Cerebellar cortex (tissue), 1 donor: Measurements from ENCODE around the gene SERGEF.
"Not testable (repeated sequence)": the region's sequence is repeated elsewhere in the genome, so short reads cannot be mapped to it uniquely, and the experiment has no call there.

ENCODE experiments used
- DNase-seq: peaks from one replicate; pipeline ENCODE4 v3.0.0-alpha.2; 2015; ENCODE audit warnings: low spot score

The SERGEF gene

GRCh38 chr11:18000760-18001159 is 12.1 kb downstream of the SERGEF start:
- no peak for DNase-seq

- DNase-seq = not testable (repeated sequence)
Observed at GRCh38 chr11:18000128-18000527, 12.7 kb downstream of the SERGEF start.

GRCh38 chr11:17992916-17993315 is 19.9 kb downstream of the SERGEF start:
- peak; percentile 86 for DNase-seq

GRCh38 chr11:17991783-17992433 is 20.9 kb downstream of the SERGEF start:
- DNase-seq = peak; percentile 75

GRCh38 chr11:17989306-17989705 is 23.5 kb downstream of the SERGEF start:
- DNase-seq = no peak

- no peak for DNase-seq
Observed at GRCh38 chr11:17988465-17988864, 24.4 kb downstream of the SERGEF start.

GRCh38 chr11:17987826-17988225 is 25.0 kb downstream of the SERGEF start:
- no peak for DNase-seq

GRCh38 chr11:17986711-17987220 is 26.1 kb downstream of the SERGEF start:
- DNase-seq = no peak

- no peak for DNase-seq
Observed at GRCh38 chr11:17986007-17986710, 26.7 kb downstream of the SERGEF start.

GRCh38 chr11:17985517-17985916 is 27.3 kb downstream of the SERGEF start:
- DNase-seq = peak; percentile 96

GRCh38 chr11:17983569-17983968 is 29.3 kb downstream of the SERGEF start:
- DNase-seq = no peak

- peak; percentile 76 for DNase-seq
Observed at GRCh38 chr11:17979770-17980371, 33.0 kb downstream of the SERGEF start.

GRCh38 chr11:17978553-17979287 is 34.1 kb downstream of the SERGEF start:
- peak; percentile 86 for DNase-seq

GRCh38 chr11:17976651-17977050 is 36.2 kb downstream of the SERGEF start:
- peak; percentile 91 for DNase-seq

GRCh38 chr11:17974246-17974645 is 38.6 kb downstream of the SERGEF start:
- peak; percentile 94 for DNase-seq

- peak; percentile 90 for DNase-seq
Observed at GRCh38 chr11:17972987-17973386, 39.9 kb downstream of the SERGEF start.

GRCh38 chr11:17968206-17968605 is 44.6 kb downstream of the SERGEF start:
- DNase-seq = no peak

GRCh38 chr11:17967661-17968060 is 45.2 kb downstream of the SERGEF start:
- DNase-seq = no peak

GRCh38 chr11:17960091-17960490 is 52.8 kb downstream of the SERGEF start:
- DNase-seq = peak; percentile 47

- DNase-seq = no peak
Observed at GRCh38 chr11:17958446-17958845, 54.4 kb downstream of the SERGEF start.

- no peak for DNase-seq
Observed at GRCh38 chr11:17954395-17955252, 58.2 kb downstream of the SERGEF start.
